ENCODE results near the gene GJD3.
"Not testable (repeated sequence)": the region's sequence is repeated elsewhere in the genome, so short reads cannot be mapped to it uniquely, and the experiment has no call there.

Gene GJD3

GRCh38 chr17:40374821-40375498 is 10.4 kb upstream of the GJD3 start:
- TF ChIP-seq CTCF (conservative IDR thresholded peaks at IDR 0.05; ENCODE audit: low read depth) = no peak
- no peak overlapping the region for H3K27ac ChIP-seq
- DNase-seq (ENCODE audit: low spot score) = no peak
- ChIA-PET CTCF (interaction anchor here (0.5 kb wide), 1 partner anchor 32 kb away, joined by 3 read pairs; no protein-coding TSS in a partner anchor), POLR2A (ENCODE audit: low non-redundant PET) (no interaction called here)

- DNase-seq (ENCODE audit: low spot score) = no peak
- ChIA-PET POLR2A (ENCODE audit: low non-redundant PET) (no interaction called here), CTCF (interaction anchor here (0.6 kb wide), 1 partner anchor 57 kb away, joined by 5 read pairs; no protein-coding TSS in a partner anchor)
- no peak overlapping the region for H3K27ac ChIP-seq
- no peak for TF ChIP-seq CTCF (conservative IDR thresholded peaks at IDR 0.05; ENCODE audit: low read depth)
Measured at GRCh38 chr17:40373999-40374398, 9.5 kb upstream of the GJD3 start.

- TF ChIP-seq CTCF (conservative IDR thresholded peaks at IDR 0.05; ENCODE audit: low read depth) = no peak
- ChIA-PET CTCF (no interaction called here), POLR2A (ENCODE audit: low non-redundant PET) (no interaction called here)
- no peak for DNase-seq (ENCODE audit: low spot score)
- no peak overlapping the region for H3K27ac ChIP-seq
Measured at GRCh38 chr17:40373324-40373723, 8.8 kb upstream of the GJD3 start.

- CTCF ChIA-PET = interaction anchor here (0.6 kb wide), 1 partner anchor 306 kb away, joined by 4 read pairs; no protein-coding TSS in a partner anchor
- DNase-seq (ENCODE audit: low spot score); POLR2A ChIA-PET (ENCODE audit: low non-redundant PET); H3K27ac ChIP-seq: not testable (repeated sequence)
Measured at GRCh38 chr17:40372644-40373043, 8.1 kb upstream of the GJD3 start.

- no peak for DNase-seq (ENCODE audit: low spot score)
- no peak overlapping the region for H3K27ac ChIP-seq
- TF ChIP-seq CTCF (conservative IDR thresholded peaks at IDR 0.05; ENCODE audit: low read depth) = no peak
- CTCF ChIA-PET = interaction anchor here (0.7 kb wide), 1 partner anchor 80 kb away, joined by 3 read pairs; no protein-coding TSS in a partner anchor
- POLR2A ChIA-PET (ENCODE audit: low non-redundant PET) = no interaction called here
Measured at GRCh38 chr17:40372031-40372430, 7.5 kb upstream of the GJD3 start.

GRCh38 chr17:40371261-40371929 is 6.9 kb upstream of the GJD3 start:
- CTCF ChIA-PET = interaction anchor here (0.7 kb wide), 1 partner anchor 80 kb away, joined by 3 read pairs; no protein-coding TSS in a partner anchor
- no peak overlapping the region for H3K27ac ChIP-seq
- no peak for DNase-seq (ENCODE audit: low spot score)
- TF ChIP-seq CTCF (conservative IDR thresholded peaks at IDR 0.05; ENCODE audit: low read depth) = no peak
- POLR2A ChIA-PET (ENCODE audit: low non-redundant PET) = no interaction called here

- TF ChIP-seq CTCF (conservative IDR thresholded peaks at IDR 0.05; ENCODE audit: low read depth) = no peak
- CTCF ChIA-PET = interaction anchor here (0.6 kb wide), 1 partner anchor 41 kb away, joined by 3 read pairs; no protein-coding TSS in a partner anchor
- DNase-seq (ENCODE audit: low spot score) = no peak
- H3K27ac ChIP-seq = no peak overlapping the region
- POLR2A ChIA-PET (ENCODE audit: low non-redundant PET) = no interaction called here
Measured at GRCh38 chr17:40369923-40370322, 5.4 kb upstream of the GJD3 start.

GRCh38 chr17:40367728-40368127 is 3.2 kb upstream of the GJD3 start:
- CTCF ChIA-PET; H3K27ac ChIP-seq; DNase-seq (ENCODE audit: low spot score); POLR2A ChIA-PET (ENCODE audit: low non-redundant PET): not testable (repeated sequence)
